H1 (cell line): Measurements from ENCODE around the gene TMEM163. TPM values are rescaled to one million over a fixed set of nuclear protein-coding genes. Genes with fewer than 3 reads are reported as not detected.

Experiments
- CTCF ChIA-PET: fragments of 300-600 bp; sonication (Branson Sonifier 250); formaldehyde crosslinking; loops from one replicate; lab custom pipeline; 2021; ENCODE audit not compliant: partially characterized antibody; lab: Charles Lee
- POLR2A ChIA-PET: fragments of 300-600 bp; sonication (Branson Sonifier 250); formaldehyde crosslinking; loops from one replicate; lab custom pipeline; 2021; ENCODE audit warnings: inconsistent platforms; ENCODE audit not compliant: partially characterized antibody; lab: Charles Lee
- DNase-seq, 2 experiments: peaks; one replicate each; pipeline versions ENCODE4 v3.0.0 to v3.0.0-alpha.2; 2010 to 2022; ENCODE audit warnings: low spot score in 2 of 2, low read depth in 1 of 2, mixed read lengths in 1 of 2
- FAIRE-seq: peaks from 2 replicates; lab custom pipeline; 2011; peaks lifted over from hg19 to GRCh38; lab: Jason Lieb, UNC
- H2AFZ ChIP-seq: 2 replicates; pipeline ENCODE4 v1.8.1; 2012; ENCODE audit warnings: low read length, inconsistent platforms
- H2AK5ac ChIP-seq: 2 replicates; pipeline ENCODE4 v1.6.1; 2013; ENCODE audit warnings: low read depth, low read length
- H2BK120ac ChIP-seq: replicated peaks from 2 replicates; pipeline ENCODE3; 2013; ENCODE audit warnings: low read depth, low read length, inconsistent platforms
- H2BK12ac ChIP-seq: 2 replicates; pipeline ENCODE4 v1.6.1; 2013; ENCODE audit warnings: low read depth, low read length
- H2BK15ac ChIP-seq: 2 replicates; pipeline ENCODE4 v1.6.1; 2013; ENCODE audit warnings: low read length
- H2BK20ac ChIP-seq: 2 replicates; pipeline ENCODE4 v1.6.1; 2013; ENCODE audit warnings: low read length
- H2BK5ac ChIP-seq: 2 replicates; pipeline ENCODE4 v1.6.1; 2013; ENCODE audit warnings: low read depth, low read length
- H3K14ac ChIP-seq: 2 replicates; pipeline ENCODE4 v1.6.1; 2013; ENCODE audit warnings: inconsistent platforms; ENCODE audit not compliant: insufficient read length
- H3K18ac ChIP-seq: 2 replicates; pipeline ENCODE4 v1.6.1; 2013; ENCODE audit warnings: low read length; ENCODE audit errors: extremely low read depth
- H3K23ac ChIP-seq: 2 replicates; pipeline ENCODE4 v1.6.1; 2013; ENCODE audit warnings: inconsistent platforms; ENCODE audit not compliant: insufficient read length
- H3K23me2 ChIP-seq: 2 replicates; pipeline ENCODE4 v1.6.1; 2013; ENCODE audit warnings: low read depth, low read length
- H3K27ac ChIP-seq: 2 replicates; pipeline ENCODE4 v1.6.1; 2011; ENCODE audit warnings: low read depth, low read length, inconsistent platforms
- H3K27me3 ChIP-seq, 4 experiments: replicated peaks in 1 of 4; 1 replicate in 1 of 4; 2 replicates in 3 of 4; pipeline versions ENCODE4 v1.6.1 to v1.8.1; 2011 to 2013; ENCODE audit warnings: low read length in 3 of 4, mild to moderate bottlenecking in 3 of 4, inconsistent platforms in 2 of 4, mixed read lengths in 2 of 4, moderate library complexity in 1 of 4; ENCODE audit not compliant: control insufficient read depth in 3 of 4, insufficient read depth in 3 of 4; ENCODE audit errors: extremely low read depth in 1 of 4
- H3K36me3 ChIP-seq, 4 experiments: 2 replicates each; pipeline versions ENCODE4 v1.6.1 to v1.8.1; 2011 to 2013; ENCODE audit warnings: mild to moderate bottlenecking in 4 of 4, low read length in 3 of 4, moderate library complexity in 2 of 4, control low read depth in 1 of 4, inconsistent platforms in 1 of 4; ENCODE audit not compliant: insufficient read depth in 4 of 4, control insufficient read depth in 2 of 4
- H3K4ac ChIP-seq: replicated peaks from 2 replicates; pipeline ENCODE3; 2013; ENCODE audit warnings: low read length, low read depth, mixed read lengths, inconsistent platforms; ENCODE audit not compliant: insufficient read length
- H3K4me1 ChIP-seq, 4 experiments: replicated peaks in 1 of 4; 1 replicate in 1 of 4; 2 replicates in 3 of 4; pipeline versions ENCODE4 v1.6.1 to v1.8.1; 2011 to 2013; ENCODE audit warnings: low read length in 3 of 4, inconsistent platforms in 2 of 4, mixed read lengths in 1 of 4; ENCODE audit not compliant: insufficient read depth in 4 of 4, control insufficient read depth in 3 of 4
- H3K4me2 ChIP-seq, 2 experiments: 2 replicates each; pipeline versions ENCODE4 v1.6.1 to v1.8.1; 2011 to 2013; ENCODE audit warnings: low read depth in 2 of 2, low read length in 2 of 2, control low read depth in 1 of 2, inconsistent platforms in 1 of 2, mild to moderate bottlenecking in 1 of 2; ENCODE audit not compliant: insufficient read depth in 1 of 2
- H3K4me3 ChIP-seq, 4 experiments: fragments of 200-600, 300-600 bp in 1 of 4; sonication (generic), shearing (Covaris generic), sonication (Bioruptor Twin) in 1 of 4; 2 replicates each; pipeline versions ENCODE4 v1.5.1 to v1.8.1; 2011 to 2016; ENCODE audit warnings: low read length in 4 of 4, low read depth in 3 of 4, control low read depth in 2 of 4, inconsistent platforms in 2 of 4, mild to moderate bottlenecking in 2 of 4, mixed read lengths in 1 of 4, moderate library complexity in 1 of 4; ENCODE audit not compliant: insufficient read depth in 2 of 4; ENCODE audit errors: extremely low read depth in 1 of 4
- H3K56ac ChIP-seq: replicated peaks from 2 replicates; pipeline ENCODE3; 2013; ENCODE audit warnings: low read depth, mild to moderate bottlenecking, mixed read lengths, low read length, inconsistent platforms; ENCODE audit not compliant: insufficient read length
- H3K79me1 ChIP-seq: 2 replicates; pipeline ENCODE4 v1.6.1; 2013; ENCODE audit warnings: low read depth, low read length, control low read depth
- H3K79me2 ChIP-seq, 2 experiments: 2 replicates each; pipeline versions ENCODE4 v1.6.1 to v1.8.1; 2012 to 2013; ENCODE audit warnings: low read length in 2 of 2, mild to moderate bottlenecking in 2 of 2, inconsistent platforms in 1 of 2; ENCODE audit not compliant: insufficient read depth in 2 of 2, control insufficient read depth in 1 of 2
- H3K9ac ChIP-seq, 4 experiments: replicated peaks in 1 of 4; 1 replicate in 1 of 4; 2 replicates in 3 of 4; pipeline versions ENCODE4 v1.6.1 to v1.8.1; 2011 to 2013; ENCODE audit warnings: low read depth in 3 of 4, low read length in 3 of 4, control low read depth in 2 of 4, mild to moderate bottlenecking in 2 of 4, moderate library complexity in 2 of 4, inconsistent platforms in 1 of 4; ENCODE audit errors: extremely low read depth in 1 of 4
- H3K9me3 ChIP-seq, 2 experiments: 2 replicates each; pipeline versions ENCODE4 v1.6.1 to v1.8.1; 2012 to 2013; ENCODE audit warnings: mild to moderate bottlenecking in 2 of 2, moderate library complexity in 2 of 2, control low read depth in 1 of 2, inconsistent platforms in 1 of 2, low read depth in 1 of 2, low read length in 1 of 2, mixed read lengths in 1 of 2; ENCODE audit not compliant: insufficient read depth in 2 of 2
- H4K20me1 ChIP-seq, 2 experiments: replicated peaks in 1 of 2; 2 replicates each; pipeline versions ENCODE3 to v1.8.1; 2011 to 2013; ENCODE audit warnings: inconsistent platforms in 2 of 2, low read length in 2 of 2, mild to moderate bottlenecking in 1 of 2; ENCODE audit not compliant: insufficient read depth in 2 of 2, control insufficient read depth in 1 of 2
- H4K5ac ChIP-seq: 2 replicates; pipeline ENCODE4 v1.6.1; 2013; ENCODE audit warnings: low read length, low read depth, mixed read lengths, inconsistent platforms; ENCODE audit not compliant: insufficient read length
- H4K8ac ChIP-seq: 2 replicates; pipeline ENCODE4 v1.8.0; 2013; ENCODE audit warnings: mild to moderate bottlenecking, moderate library complexity, low read length, inconsistent platforms; ENCODE audit not compliant: insufficient read depth; ENCODE audit errors: extremely low read depth
- H4K91ac ChIP-seq: replicated peaks from 2 replicates; pipeline ENCODE3; 2013; ENCODE audit warnings: low read length, mixed read lengths, inconsistent platforms; ENCODE audit not compliant: insufficient read length
- SIN3A ChIP-seq, 2 experiments: IDR thresholded peaks in 1 of 2; conservative IDR thresholded peaks in 1 of 2; 2 replicates each; pipeline ENCODE4 v1.6.1; 2011 to 2012; ENCODE audit warnings: low read length in 2 of 2, improper control_type of control experiment in 1 of 2, low read depth in 1 of 2, mild to moderate bottlenecking in 1 of 2
- SIX5 ChIP-seq: IDR thresholded peaks from 2 replicates; pipeline ENCODE4 v1.6.1; 2011; ENCODE audit warnings: mild to moderate bottlenecking, low read depth, low read length
- SRF ChIP-seq: IDR thresholded peaks from 2 replicates; pipeline ENCODE4 v1.6.1; 2011; ENCODE audit warnings: mild to moderate bottlenecking, low read depth, low read length, moderate library complexity
- USF2 ChIP-seq: IDR thresholded peaks from 2 replicates; pipeline ENCODE4 v1.6.1; 2011; ENCODE audit warnings: low read length, improper control_type of control experiment
- WGBS, 2 experiments: shearing (Covaris generic) in 1 of 2; methylation state at CpG; one replicate each; pipeline versions ENCODE4 v1.1.6 to v1.1.7; 2013 to 2015; ENCODE audit warnings: low lambda C conversion rate in 2 of 2, mixed read lengths in 2 of 2, inconsistent platforms in 1 of 2, low coverage in 1 of 2, missing lambda C conversion rate in 1 of 2; ENCODE audit not compliant: insufficient replicate concordance in 2 of 2, insufficient coverage in 1 of 2, insufficient read length in 1 of 2; ENCODE audit errors: extremely low coverage in 1 of 2, missing lambda C conversion rate in 1 of 2; 5-methylcytosine and 5-hydroxymethylcytosine counted together
- polyA plus RNA-seq, 7 experiments: library from polyadenylated mRNA; depleted of rRNA in 3 of 7; stranded (reverse) in 5 of 7; unstranded in 2 of 7; fragments of >200 nt in 5 of 7; fragments of 200-250 nt in 2 of 7; gene quantifications; 1 replicate in 5 of 7; 2 replicates in 1 of 7; 4 replicates in 1 of 7; pipeline versions ENCODE4 v1.2.1 to v1.2.3, GENCODE V29; 2011 to 2013; ENCODE audit warnings: missing spikeins in 2 of 7, mixed read lengths in 2 of 7
- total RNA-seq: library from RNA; stranded (reverse); fragmentation: NEBNext Ultra II Directional; extraction: Animal tissue kit (Norgen Biotek cat#: 25700); gene quantifications from 2 replicates; pipeline ENCODE4 v1.2.1, GENCODE V29; 2021

TMEM163 gene
- total and polyA plus RNA-seq, 2 of the 8 experiments (the other 6 are each of a cell fraction or from before 2014, with no cell fraction given) = 2.8 to 3.2 TPM

- CTCF ChIA-PET = interaction anchor here (0.9 to 1.0 kb wide), 2 partner anchors 92 to 150 kb away, joined by 3 to 4 read pairs; no protein-coding TSS in a partner anchor
- H2BK120ac ChIP-seq = no peak overlapping the region
These were observed 108.8 kb downstream of the TMEM163 start for GRCh38 chr2:134609924-134610513.

More at GRCh38 chr2:134609924-134610513, 108.8 kb downstream of the TMEM163 start:
- H3K4me1 ChIP-seq = no peaks in the 10 kb centered on the region
- H4K91ac ChIP-seq = no peak overlapping the region
- no peaks in the 10 kb centered on the region for H3K79me1 ChIP-seq
- no peaks in the 10 kb centered on the region for H3K36me3 ChIP-seq
- no peak overlapping the region for H2BK5ac ChIP-seq
- H4K8ac ChIP-seq = no peak overlapping the region; the same call in 1 of the 2 replicates
- H3K14ac ChIP-seq = no peak overlapping the region
- H3K4me3 ChIP-seq = no peak overlapping the region
- no peak overlapping the region for H2BK12ac ChIP-seq
- DNase-seq = no peak
- TF ChIP-seq USF2 = no peak
- no peak for TF ChIP-seq SRF
- TF ChIP-seq SIX5 = no peak
- TF ChIP-seq SIN3A (conservative IDR thresholded peaks at IDR 0.05 in 1 of 2, IDR thresholded peaks at IDR 0.05 in 1 of 2; ENCODE audit: low read depth in 1 of 2, low read length in 2 of 2) = no peak
- TF ChIP-seq, all 59 proteins: peak for 0
- WGBS, 2 experiments = 87% methylated on average over 7 of the region's 8 CpGs; no CpG with 5 or more reads in 1 of the 2 experiments
- H4K20me1 ChIP-seq = no peaks in the 10 kb centered on the region
- no peaks in the 10 kb centered on the region for H3K79me2 ChIP-seq
- no peak for FAIRE-seq
- no peak overlapping the region for H3K23ac ChIP-seq
- no peaks in the 10 kb centered on the region for H3K9me3 ChIP-seq
- no peak overlapping the region for H2BK15ac ChIP-seq
- no peak overlapping the region for H3K56ac ChIP-seq
- H3K27me3 ChIP-seq = no peaks in the 10 kb centered on the region
- no peak overlapping the region for H3K18ac ChIP-seq
- no peak overlapping the region for H2AK5ac ChIP-seq
- H2AFZ ChIP-seq = no peak overlapping the region
- H3K4ac ChIP-seq = no peak overlapping the region
- no peak overlapping the region for H3K4me2 ChIP-seq
- no peak overlapping the region for H2BK20ac ChIP-seq
- no peak overlapping the region for H4K5ac ChIP-seq
- no peaks in the 10 kb centered on the region for H3K23me2 ChIP-seq
- no peak overlapping the region for H3K9ac ChIP-seq
- POLR2A ChIA-PET = no interaction called here
- no peak overlapping the region for H3K27ac ChIP-seq
